Measurements from ENCODE around the gene PTCH1.
A peak's percentile ranks its signal among the peaks of the same experiment; 100 is the strongest.

The PTCH1 gene

GRCh38 chr9:95508968-95509850 is 7.6 kb downstream of the PTCH1 start:
- Histone ChIP-seq H2BK5ac (ENCODE audit: low read depth, low read length, poor library complexity) (peak overlapping the region; percentile 86), H3K9me3 (ENCODE audit: insufficient read depth, low read depth, low read length) (no peaks in the 10 kb centered on the region), H4K91ac (ENCODE audit: low read depth, low read length) (peak overlapping the region; percentile 88), H3K18ac (ENCODE audit: low read length) (peak overlapping the region; percentile 95), H4K8ac (ENCODE audit: low read depth, low read length) (peak overlapping the region; percentile 47), H3K36me3 (ENCODE audit: control insufficient read depth in 1 of 2, insufficient read depth in 2 of 2, low read length in 2 of 2) (peaks cover 0 to 2% of the 10 kb centered on the region in 2 experiments), H3K4ac (ENCODE audit: low read depth, low read length) (peak overlapping the region; percentile 81), H3K23ac (ENCODE audit: low read length) (no peak overlapping the region), H3K27ac (ENCODE audit: low read depth, low read length) (peak overlapping the region; percentile 91), H2AK5ac (ENCODE audit: low read length) (no peak overlapping the region), H3K4me1 (ENCODE audit: control insufficient read depth in 1 of 2, insufficient read depth in 2 of 2, low read length in 2 of 2) (peaks cover 5 to 8% of the 10 kb centered on the region in 2 experiments), H3K79me2 (ENCODE audit: control insufficient read depth, insufficient read depth, low read length, poor library complexity) (peaks cover 26% of the 10 kb centered on the region), H2AFZ (ENCODE audit: insufficient read depth, low read length, poor library complexity) (peak overlapping the region; percentile 47), H4K12ac (ENCODE audit: low read depth, low read length) (peak overlapping the region; percentile 47), H3K4me2 (ENCODE audit: low read length) (peak overlapping the region; percentile 91), H2BK12ac (ENCODE audit: low read length) (peak overlapping the region; percentile 30), H3K4me3 (ENCODE audit: low read depth, low read length) (peak overlapping the region; percentile 95), H3K14ac (ENCODE audit: low read length) (peak overlapping the region; percentile 87), H3K9ac (ENCODE audit: low read length) (peak overlapping the region; percentile 67), H3K27me3 (ENCODE audit: insufficient read depth, low read length) (no peaks in the 10 kb centered on the region), H3K79me1 (ENCODE audit: low read length) (peaks cover 40% of the 10 kb centered on the region), H2BK120ac (ENCODE audit: insufficient read depth, low read length, poor library complexity) (peak overlapping the region; percentile 41)
- peak; percentile 87 for DNase-seq
- WGBS (ENCODE audit: extremely low coverage, insufficient coverage, insufficient read length): no CpG with 5 or more reads among the region's 48 CpGs

- WGBS (ENCODE audit: extremely low coverage, insufficient coverage, insufficient read length): no CpG with 5 or more reads among the region's 111 CpGs
- Histone ChIP-seq H3K79me2 (ENCODE audit: control insufficient read depth, insufficient read depth, low read length, poor library complexity) (peaks cover 26% of the 10 kb centered on the region), H3K4me1 (ENCODE audit: control insufficient read depth in 1 of 2, insufficient read depth in 2 of 2, low read length in 2 of 2) (peaks cover 5 to 8% of the 10 kb centered on the region in 2 experiments), H2AK5ac (ENCODE audit: low read length) (peak overlapping the region; percentile 30), H3K36me3 (ENCODE audit: control insufficient read depth in 1 of 2, insufficient read depth in 2 of 2, low read length in 2 of 2) (peaks cover 0 to 2% of the 10 kb centered on the region in 2 experiments), H2BK5ac (ENCODE audit: low read depth, low read length, poor library complexity) (peak overlapping the region; percentile 86), H2BK120ac (ENCODE audit: insufficient read depth, low read length, poor library complexity) (peak overlapping the region; percentile 78), H3K27ac (ENCODE audit: low read depth, low read length) (peak overlapping the region; percentile 91), H3K4me3 (ENCODE audit: low read depth, low read length) (peak overlapping the region; percentile 95), H3K18ac (ENCODE audit: low read length) (peak overlapping the region; percentile 95), H2AFZ (ENCODE audit: insufficient read depth, low read length, poor library complexity) (peak overlapping the region; percentile 47), H3K23ac (ENCODE audit: low read length) (no peak overlapping the region), H4K91ac (ENCODE audit: low read depth, low read length) (peak overlapping the region; percentile 89), H3K27me3 (ENCODE audit: insufficient read depth, low read length) (no peaks in the 10 kb centered on the region), H4K8ac (ENCODE audit: low read depth, low read length) (peak overlapping the region; percentile 71), H3K4ac (ENCODE audit: low read depth, low read length) (peak overlapping the region; percentile 81), H3K9ac (ENCODE audit: low read length) (peak overlapping the region; percentile 96), H3K9me3 (ENCODE audit: insufficient read depth, low read depth, low read length) (no peaks in the 10 kb centered on the region), H3K4me2 (ENCODE audit: low read length) (peak overlapping the region; percentile 74), H3K79me1 (ENCODE audit: low read length) (peaks cover 40% of the 10 kb centered on the region), H3K14ac (ENCODE audit: low read length) (peak overlapping the region; percentile 87), H2BK12ac (ENCODE audit: low read length) (no peak overlapping the region), H4K12ac (ENCODE audit: low read depth, low read length) (peak overlapping the region; percentile 47)
- peak in 1 of 2 donors; percentile 49 for DNase-seq
Measured at GRCh38 chr9:95508242-95508967, 8.4 kb downstream of the PTCH1 start.

DNA sequence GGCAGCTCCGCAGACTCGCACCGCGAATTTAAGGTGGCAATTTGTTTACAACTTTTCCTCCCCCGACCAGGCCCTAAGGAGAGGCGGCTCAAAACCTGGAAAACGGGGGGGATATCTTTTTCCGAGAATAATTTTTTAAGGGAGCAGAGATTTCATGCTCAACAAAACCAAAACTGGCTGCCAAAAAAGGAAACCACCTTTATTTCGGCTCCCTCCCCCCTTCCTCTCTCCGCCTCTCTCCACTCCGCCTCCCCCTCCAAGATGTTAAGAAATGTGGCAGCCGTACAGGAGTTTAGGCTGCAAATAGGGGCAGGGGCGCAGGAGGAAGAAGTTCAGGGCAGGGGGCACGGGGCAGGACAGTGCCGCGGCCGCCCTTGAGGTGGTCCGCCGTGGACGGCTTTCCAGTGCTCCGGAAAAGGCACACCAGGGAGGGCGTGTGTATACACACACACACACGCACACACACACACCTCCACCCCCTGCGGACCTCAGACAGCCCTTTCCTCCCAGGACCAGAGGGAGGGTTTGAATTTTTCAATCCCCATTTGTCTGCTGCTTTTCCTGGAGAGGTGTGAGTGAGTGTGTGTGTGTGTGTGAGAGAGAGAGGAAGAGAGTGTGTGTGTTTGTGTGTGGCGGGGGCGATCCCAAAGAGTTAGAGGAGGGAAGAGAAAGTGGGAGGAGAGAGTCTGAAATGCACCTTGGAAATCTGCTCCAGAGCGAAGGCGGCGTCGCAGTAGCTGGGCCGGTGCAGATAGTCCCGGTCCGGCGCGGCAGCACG is 9.1 kb downstream of the PTCH1 start:
- H3K27ac ChIP-seq (ENCODE audit: low read depth, low read length): peak overlapping the region; percentile 91
- H4K91ac ChIP-seq (ENCODE audit: low read depth, low read length): peak overlapping the region; percentile 89
- H3K14ac ChIP-seq (ENCODE audit: low read length): peak overlapping the region; percentile 86
- peak overlapping the region; percentile 79 for H3K18ac ChIP-seq (ENCODE audit: low read length)
- H3K27me3 ChIP-seq (ENCODE audit: insufficient read depth, low read length): no peaks in the 10 kb centered on the region
- H3K9me3 ChIP-seq (ENCODE audit: insufficient read depth, low read depth, low read length): no peaks in the 10 kb centered on the region
- H3K4ac ChIP-seq (ENCODE audit: low read depth, low read length): peak overlapping the region; percentile 81
- H4K12ac ChIP-seq (ENCODE audit: low read depth, low read length): peak overlapping the region; percentile 2
- DNase-seq: peak; percentile 40 to 53
- no peak overlapping the region for H3K23ac ChIP-seq (ENCODE audit: low read length)
- H2AFZ ChIP-seq (ENCODE audit: insufficient read depth, low read length, poor library complexity): peak overlapping the region; percentile 44
- no CpG with 5 or more reads among the region's 36 CpGs for WGBS (ENCODE audit: extremely low coverage, insufficient coverage, insufficient read length)
- peak overlapping the region; percentile 96 for H3K9ac ChIP-seq (ENCODE audit: low read length)
- peak overlapping the region; percentile 71 for H4K8ac ChIP-seq (ENCODE audit: low read depth, low read length)
- H3K4me2 ChIP-seq (ENCODE audit: low read length): peak overlapping the region; percentile 74
- H2BK12ac ChIP-seq (ENCODE audit: low read length): peak overlapping the region; percentile 7
- peak overlapping the region; percentile 86 for H2BK5ac ChIP-seq (ENCODE audit: low read depth, low read length, poor library complexity)
- no peak overlapping the region for H2AK5ac ChIP-seq (ENCODE audit: low read length)
- peak overlapping the region; percentile 95 for H3K4me3 ChIP-seq (ENCODE audit: low read depth, low read length)
- H3K4me1 ChIP-seq (ENCODE audit: control insufficient read depth in 1 of 2, insufficient read depth in 2 of 2, low read length in 2 of 2): peaks cover 5 to 8% of the 10 kb centered on the region in 2 experiments
- H3K79me2 ChIP-seq (ENCODE audit: control insufficient read depth, insufficient read depth, low read length, poor library complexity): peaks cover 26% of the 10 kb centered on the region
- peak overlapping the region; percentile 78 for H2BK120ac ChIP-seq (ENCODE audit: insufficient read depth, low read length, poor library complexity)
- H3K36me3 ChIP-seq (ENCODE audit: control insufficient read depth in 1 of 2, insufficient read depth in 2 of 2, low read length in 2 of 2): peaks cover 0 to 2% of the 10 kb centered on the region in 2 experiments
- H3K79me1 ChIP-seq (ENCODE audit: low read length): peaks cover 40% of the 10 kb centered on the region

All from trophoblast cell (in vitro differentiated cells and primary cell).